ENCODE measurements around the gene UBE2V1. TPM values are rescaled to one million over a fixed set of nuclear protein-coding genes. Genes with fewer than 3 reads are reported as not detected.
"Not testable (repeated sequence)": the region's sequence is repeated elsewhere in the genome, so short reads cannot be mapped to it uniquely, and the experiment has no call there.

The UBE2V1 gene
- total and polyA plus RNA-seq, 8 donors = 37.9 to 61.7 (median 53.3) TPM

DNA sequence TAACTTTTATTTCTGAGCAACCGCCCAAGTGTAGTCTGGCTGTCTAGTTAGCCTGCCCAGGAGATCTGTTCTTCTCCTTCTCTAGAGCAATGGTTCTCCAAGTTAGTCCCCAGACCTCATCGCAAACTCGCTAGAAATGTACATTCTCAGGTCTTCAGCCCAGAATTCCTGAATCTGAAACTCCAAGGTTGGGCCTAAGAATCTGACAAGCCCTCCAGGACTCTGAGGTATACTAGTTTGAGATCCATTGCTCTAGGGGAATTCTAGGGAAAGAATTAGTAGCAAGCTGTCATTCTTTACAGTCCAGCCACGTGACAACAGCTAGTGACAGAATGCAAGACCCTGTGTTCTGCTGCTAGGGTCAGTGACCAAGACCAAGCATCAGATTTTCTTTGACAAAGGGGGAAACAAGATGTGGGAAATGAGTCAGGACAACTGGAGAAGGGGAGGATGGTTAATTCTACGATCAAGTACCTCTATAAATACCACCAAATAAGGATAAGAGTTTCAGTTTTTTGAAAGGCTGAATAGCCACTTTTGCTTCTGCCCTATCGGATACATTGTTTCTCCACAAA, 5.8 kb downstream of the UBE2V1 start:
- Histone ChIP-seq H3K27me3 (no peaks in the 10 kb centered on the region), H3K36me3 (no peaks in the 10 kb centered on the region), H3K9me3 (no peaks in the 10 kb centered on the region), H3K4me3 (no peak overlapping the region), H3K4me1 (peaks cover 15 to 44% (median 40%) of the 10 kb centered on the region in 3 donors), H3K27ac (no peak overlapping the region)
- 78 to 82% methylated on average over 6 of the region's 6 CpGs for WGBS, 2 donors
- ATAC-seq (no peak), DNase-seq (no peak), FAIRE-seq (no peak)
- TF ChIP-seq, protein P1, sequence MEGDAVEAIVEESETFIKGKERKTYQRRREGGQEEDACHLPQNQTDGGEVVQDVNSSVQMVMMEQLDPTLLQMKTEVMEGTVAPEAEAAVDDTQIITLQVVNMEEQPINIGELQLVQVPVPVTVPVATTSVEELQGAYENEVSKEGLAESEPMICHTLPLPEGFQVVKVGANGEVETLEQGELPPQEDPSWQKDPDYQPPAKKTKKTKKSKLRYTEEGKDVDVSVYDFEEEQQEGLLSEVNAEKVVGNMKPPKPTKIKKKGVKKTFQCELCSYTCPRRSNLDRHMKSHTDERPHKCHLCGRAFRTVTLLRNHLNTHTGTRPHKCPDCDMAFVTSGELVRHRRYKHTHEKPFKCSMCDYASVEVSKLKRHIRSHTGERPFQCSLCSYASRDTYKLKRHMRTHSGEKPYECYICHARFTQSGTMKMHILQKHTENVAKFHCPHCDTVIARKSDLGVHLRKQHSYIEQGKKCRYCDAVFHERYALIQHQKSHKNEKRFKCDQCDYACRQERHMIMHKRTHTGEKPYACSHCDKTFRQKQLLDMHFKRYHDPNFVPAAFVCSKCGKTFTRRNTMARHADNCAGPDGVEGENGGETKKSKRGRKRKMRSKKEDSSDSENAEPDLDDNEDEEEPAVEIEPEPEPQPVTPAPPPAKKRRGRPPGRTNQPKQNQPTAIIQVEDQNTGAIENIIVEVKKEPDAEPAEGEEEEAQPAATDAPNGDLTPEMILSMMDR (IDR thresholded peaks at IDR 0.05) = no peak
- intact Hi-C loops (cut with DNase I) = no loop called here

DNA sequence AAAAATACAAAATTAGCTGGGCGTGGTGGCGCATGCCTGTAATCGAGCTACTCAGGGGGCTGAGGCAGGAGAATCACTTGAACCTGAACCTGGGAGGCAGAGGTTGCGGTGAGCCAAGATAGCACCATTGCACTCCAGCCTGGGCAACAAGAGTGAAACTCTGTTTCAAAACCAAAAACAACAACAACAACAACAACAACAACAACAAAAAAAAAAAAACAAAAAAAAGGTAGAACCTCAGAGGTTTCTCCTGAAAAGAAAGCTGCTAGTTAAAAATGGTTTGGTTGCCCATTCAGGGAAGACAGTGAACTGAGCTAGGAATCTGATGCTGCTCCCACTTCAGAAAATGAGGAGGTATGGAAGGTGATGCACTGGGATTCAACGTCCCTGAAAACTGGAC, 6.3 kb downstream of the UBE2V1 start:
- DNase-seq; intact Hi-C loops (cut with DNase I); H3K36me3 ChIP-seq; H3K9me3 ChIP-seq; ATAC-seq; FAIRE-seq; H3K27ac ChIP-seq; H3K4me3 ChIP-seq; H3K27me3 ChIP-seq: not testable (repeated sequence)
- H3K4me1 ChIP-seq = peaks cover 13 to 43% (median 40%) of the 10 kb centered on the region in 3 donors
- WGBS, 2 donors = 88 to 92% methylated on average over 5 of the region's 5 CpGs

DNA sequence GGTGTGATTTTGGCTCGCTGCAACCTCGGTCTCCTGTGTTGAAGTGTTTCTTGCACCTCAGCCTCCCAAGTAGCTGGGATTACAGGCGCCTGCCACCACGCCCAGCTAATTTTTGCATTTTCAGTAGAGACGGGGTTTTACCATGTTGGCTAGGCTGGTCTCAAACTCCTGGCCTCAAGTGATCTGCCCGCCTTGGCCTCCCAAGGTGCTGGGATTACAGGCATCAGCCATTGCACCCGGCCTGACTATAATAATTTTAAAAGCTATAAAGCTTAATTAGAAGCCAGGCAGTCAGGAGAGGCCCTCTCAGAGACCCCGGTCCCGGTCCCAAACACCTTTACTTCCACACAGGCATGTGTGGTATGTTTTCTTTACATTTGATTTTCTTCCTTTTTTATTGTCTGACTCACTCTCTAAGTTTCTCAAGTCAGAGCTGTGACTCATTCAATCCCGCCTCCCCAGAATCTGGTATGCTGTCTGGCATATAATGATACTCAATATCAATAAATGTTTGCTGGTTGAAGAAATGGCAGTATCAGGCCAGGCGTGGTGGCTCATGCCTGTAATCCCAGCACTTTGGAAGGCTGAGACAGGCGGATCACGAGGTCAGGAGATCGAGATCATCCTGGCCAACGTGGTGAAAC, 9.4 kb downstream of the UBE2V1 start:
- H3K27me3 ChIP-seq; H3K36me3 ChIP-seq; FAIRE-seq; DNase-seq; H3K4me3 ChIP-seq; H3K9me3 ChIP-seq; H3K27ac ChIP-seq; intact Hi-C loops (cut with DNase I): not testable (repeated sequence)
- ATAC-seq = peak in 2 of 4 donors; percentile 15 to 24
- peaks cover 0 to 30% (median 26%) of the 10 kb centered on the region in 3 donors for H3K4me1 ChIP-seq
- 92 to 93% methylated on average over 15 of the region's 15 CpGs for WGBS, 2 donors

DNA sequence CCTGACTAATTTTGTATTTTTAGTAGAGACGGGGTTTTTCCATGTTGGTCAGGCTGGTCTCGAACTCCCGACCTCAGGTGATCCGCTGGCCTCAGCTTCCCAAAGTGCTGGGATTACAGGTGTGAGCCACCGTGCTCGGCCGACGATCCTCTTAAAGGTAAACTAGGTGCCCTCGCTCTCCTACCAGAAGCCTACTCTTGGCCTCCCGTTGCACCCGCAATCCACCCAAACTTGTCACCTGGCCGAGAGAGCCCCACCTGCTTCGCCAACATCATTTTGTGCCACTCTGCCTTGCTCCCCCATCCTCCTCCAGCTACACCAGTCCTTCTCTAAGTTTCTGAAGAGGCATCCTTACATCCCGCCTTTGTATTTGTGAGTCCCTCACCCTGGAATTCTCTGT, 10.4 kb downstream of the UBE2V1 start:
- H3K4me3 ChIP-seq; FAIRE-seq; intact Hi-C loops (cut with DNase I); DNase-seq; H3K9me3 ChIP-seq; H3K27me3 ChIP-seq; H3K27ac ChIP-seq; H3K36me3 ChIP-seq; ATAC-seq: not testable (repeated sequence)
- 92 to 96% methylated on average over 14 of the region's 14 CpGs for WGBS, 2 donors
- H3K4me1 ChIP-seq = peaks cover 0 to 24% (median 22%) of the 10 kb centered on the region in 3 donors

DNA sequence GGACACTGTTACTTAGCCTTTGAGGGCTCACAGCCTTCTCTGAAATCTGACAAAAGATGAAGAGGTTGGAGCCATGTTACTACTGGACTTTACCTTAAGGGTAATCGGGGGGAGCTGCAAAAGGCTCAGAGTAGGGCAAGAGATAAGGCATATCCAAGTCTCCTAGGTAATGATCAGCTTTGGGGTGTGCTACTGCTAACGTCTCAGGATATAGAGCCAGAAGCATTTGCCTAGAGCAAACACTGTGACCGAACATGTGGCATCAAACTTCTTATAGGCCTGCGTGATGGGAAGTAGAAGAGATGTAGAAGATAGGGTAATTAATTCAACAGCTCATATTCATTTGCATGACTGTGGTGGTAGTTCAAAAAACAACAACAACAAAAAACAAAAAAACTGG, 11.1 kb downstream of the UBE2V1 start:
- no peak overlapping the region for H3K4me3 ChIP-seq
- peaks cover 0 to 24% (median 22%) of the 10 kb centered on the region in 3 donors for H3K4me1 ChIP-seq
- ATAC-seq = peak in 2 of 4 donors; percentile 10 to 46
- no peak overlapping the region for H3K27ac ChIP-seq
- no peaks in the 10 kb centered on the region for H3K27me3 ChIP-seq
- no peaks in the 10 kb centered on the region for H3K36me3 ChIP-seq
- 29 to 30% methylated on average over 4 of the region's 4 CpGs for WGBS, 2 donors
- FAIRE-seq = no peak
- no peaks in the 10 kb centered on the region for H3K9me3 ChIP-seq
- no peak for DNase-seq
- TF ChIP-seq, protein P1 (IDR thresholded peaks at IDR 0.05) = no peak
- intact Hi-C loops (cut with DNase I) = no loop called here

DNA sequence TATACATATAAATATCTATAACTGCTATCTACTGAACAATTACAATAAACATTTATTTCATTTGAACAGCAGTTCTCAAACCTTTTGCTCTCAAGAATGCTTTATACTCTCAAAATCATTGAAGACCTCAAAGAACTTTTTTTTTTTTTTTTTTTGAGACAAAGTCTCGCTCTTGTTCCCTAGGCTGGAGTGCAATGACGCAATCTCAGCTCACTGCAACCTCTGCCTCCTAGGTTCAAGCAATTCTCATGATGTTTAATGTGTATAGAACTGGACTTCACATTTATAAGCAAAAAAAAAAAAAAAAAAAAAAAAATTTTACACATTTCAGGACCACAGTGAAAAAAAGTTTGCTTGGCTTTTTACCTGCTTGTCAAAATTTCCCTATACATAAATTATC, 11.7 kb downstream of the UBE2V1 start:
- peaks cover 0 to 24% (median 22%) of the 10 kb centered on the region in 3 donors for H3K4me1 ChIP-seq
- WGBS, 2 donors = 56 to 64% methylated on average over 2 of the region's 2 CpGs
- TF ChIP-seq, protein P1 (IDR thresholded peaks at IDR 0.05) = no peak
- intact Hi-C loops (cut with DNase I) = no loop called here
- H3K9me3 ChIP-seq = no peaks in the 10 kb centered on the region
- no peak overlapping the region for H3K27ac ChIP-seq
- H3K4me3 ChIP-seq = no peak overlapping the region
- H3K27me3 ChIP-seq = no peaks in the 10 kb centered on the region
- FAIRE-seq (no peak), DNase-seq (no peak), ATAC-seq (peak in 2 of 4 donors; percentile 49)
- H3K36me3 ChIP-seq = peaks cover 0 to 2% (median 0%) of the 10 kb centered on the region in 3 donors
